Endothelial cell of umbilical vein (primary cell): ENCODE measurements around the gene HMGB3. TPM values are rescaled to one million over a fixed set of nuclear protein-coding genes. Genes with fewer than 3 reads are reported as not detected.

Experiments used
- BruUV-seq: library from RNA; stranded (reverse); fragments of 400-500 nt; replicated peaks from 2 replicates; lab custom pipeline; 2021; lab: Mats Ljungman, UMichigan
- CTCF ChIA-PET: fragments of 300-600, 350-600 bp; sonication (Branson Sonifier 250); formaldehyde crosslinking; loops from one replicate; lab custom pipeline; 2021; ENCODE audit warnings: antibody characterized with exemption, inconsistent platforms; lab: Charles Lee
- POLR2A ChIA-PET: fragments of 300-600, 350-600 bp; sonication (Branson Sonifier 250); formaldehyde crosslinking; loops from one replicate; lab custom pipeline; 2021; ENCODE audit warnings: antibody characterized with exemption, inconsistent platforms; lab: Charles Lee
- DNase-seq: peaks from one replicate; pipeline ENCODE4 v3.0.0-alpha.2; 2011; ENCODE audit warnings: low read depth, low spot score
- FAIRE-seq: peaks from 2 replicates; lab custom pipeline; 2011; peaks lifted over from hg19 to GRCh38; lab: Jason Lieb, UNC
- H2AFZ ChIP-seq: 2 replicates; pipeline ENCODE4 v1.6.0; 2012; ENCODE audit warnings: low read depth, low read length, control low read depth, inconsistent platforms
- H3K27ac ChIP-seq: 2 replicates; pipeline ENCODE4 v1.5.1; 2011; ENCODE audit warnings: low read depth, mild to moderate bottlenecking, control low read depth, low read length, moderate library complexity; ENCODE audit not compliant: insufficient read depth
- H3K27me3 ChIP-seq, 2 experiments: 2 replicates each; pipeline versions ENCODE4 v1.6.0 to v1.6.1; 2011; ENCODE audit warnings: low read length in 2 of 2, mixed read lengths in 1 of 2; ENCODE audit not compliant: control insufficient read depth in 2 of 2, insufficient read depth in 2 of 2
- H3K36me3 ChIP-seq, 2 experiments: 2 replicates in 1 of 2; 3 replicates in 1 of 2; pipeline ENCODE4 v1.5.1; 2011; ENCODE audit warnings: low read length in 2 of 2, mild to moderate bottlenecking in 1 of 2, moderate library complexity in 1 of 2; ENCODE audit not compliant: control insufficient read depth in 2 of 2, insufficient read depth in 2 of 2; ENCODE audit errors: extremely low read depth in 1 of 2
- H3K4me1 ChIP-seq: 3 replicates; pipeline ENCODE4 v1.5.1; 2011; ENCODE audit warnings: mild to moderate bottlenecking, low read length; ENCODE audit not compliant: control insufficient read depth, insufficient read depth; ENCODE audit errors: extremely low read depth
- H3K4me2 ChIP-seq: 2 replicates; pipeline ENCODE4 v1.6.1; 2011; ENCODE audit warnings: low read length, control low read depth, mixed read lengths; ENCODE audit not compliant: insufficient read depth
- H3K4me3 ChIP-seq, 3 experiments: fragments of 200-600 bp in 1 of 3; sonication (generic), shearing (Covaris generic) in 1 of 3; replicated peaks in 1 of 3; 2 replicates each; pipeline ENCODE4 v1.5.1; 2011 to 2016; ENCODE audit warnings: control low read depth in 3 of 3, low read length in 3 of 3, mild to moderate bottlenecking in 2 of 3, inconsistent platforms in 1 of 3, low read depth in 1 of 3, moderate library complexity in 1 of 3; ENCODE audit not compliant: insufficient read depth in 1 of 3
- H3K79me2 ChIP-seq: 2 replicates; pipeline ENCODE4 v1.6.0; 2012; ENCODE audit warnings: low read length, inconsistent platforms; ENCODE audit not compliant: control insufficient read depth, insufficient read depth
- H3K9ac ChIP-seq: replicated peaks from 2 replicates; pipeline ENCODE3; 2011; ENCODE audit warnings: low read length, control low read depth; ENCODE audit not compliant: insufficient read depth; ENCODE audit errors: extremely low read depth
- H3K9me1 ChIP-seq: replicated peaks from 3 replicates; pipeline ENCODE4 v1.6.0; 2011; ENCODE audit warnings: mild to moderate bottlenecking, low read length; ENCODE audit not compliant: control insufficient read depth, insufficient read depth; ENCODE audit errors: extremely low read depth
- H3K9me3 ChIP-seq: replicated peaks from 2 replicates; pipeline ENCODE4 v1.5.1; 2012; ENCODE audit warnings: low read length, inconsistent platforms; ENCODE audit not compliant: control insufficient read depth, insufficient read depth
- H4K20me1 ChIP-seq: replicated peaks from 2 replicates; pipeline ENCODE3; 2011; ENCODE audit warnings: mild to moderate bottlenecking, low read length; ENCODE audit not compliant: control insufficient read depth, insufficient read depth; ENCODE audit errors: extremely low read depth
- EZH2 ChIP-seq: IDR thresholded peaks from 2 replicates; pipeline ENCODE4 v1.6.1; 2012; ENCODE audit warnings: borderline replicate concordance, low read depth, mild to moderate bottlenecking, moderate library complexity, low read length, inconsistent platforms; ENCODE audit not compliant: severe bottlenecking
- FOS ChIP-seq: IDR thresholded peaks from 2 replicates; pipeline ENCODE4 v1.6.1; 2011; ENCODE audit warnings: mild to moderate bottlenecking, low read length, moderate library complexity, borderline replicate concordance; ENCODE audit not compliant: insufficient read depth
- GATA2 ChIP-seq: IDR thresholded peaks from 2 replicates; pipeline ENCODE4 v1.7.0; 2011; ENCODE audit warnings: low read depth, mild to moderate bottlenecking, moderate library complexity, mixed read lengths, low read length; ENCODE audit not compliant: insufficient read length, insufficient read depth
- JUN ChIP-seq: IDR thresholded peaks from 2 replicates; pipeline ENCODE4 v1.6.1; 2011; ENCODE audit warnings: borderline replicate concordance, low read depth; ENCODE audit not compliant: insufficient read length, insufficient read depth
- MYC ChIP-seq: IDR thresholded peaks from one replicate; pipeline ENCODE4 v1.6.1; 2011; ENCODE audit warnings: mild to moderate bottlenecking, low read depth, low read length
- POLR2A ChIP-seq: IDR thresholded peaks from 2 replicates; pipeline ENCODE4 v1.6.1; 2012; ENCODE audit warnings: low read depth, mild to moderate bottlenecking, control low read depth, low read length
- POLR2AphosphoS5 ChIP-seq: IDR thresholded peaks from 2 replicates; pipeline ENCODE4 v1.6.1; 2012; ENCODE audit warnings: low read depth, mild to moderate bottlenecking, control low read depth, low read length, moderate library complexity; ENCODE audit not compliant: insufficient read depth
- dilution Hi-C: fragments of 300-500 bp; cut with MboI; formaldehyde crosslinking; loops from one replicate; pipeline ENCODE4 v1.15.0; 2019; ENCODE audit warnings: low sequenced_read_pairs; ENCODE audit not compliant: extremely low pct_ligation_motif_present
- intact Hi-C: fragments of 100-400 bp; cut with micrococcal nuclease; formaldehyde crosslinking; loops from one replicate; pipeline ENCODE4 v1.10.0; 2022
- polyA plus RNA-seq, 4 experiments: library from polyadenylated mRNA; depleted of rRNA in 3 of 4; stranded (reverse) in 3 of 4; unstranded in 1 of 4; fragments of >200 nt; gene quantifications; 2 replicates each; pipeline versions ENCODE4 v1.2.1 to v1.2.3, GENCODE V29; 2011 to 2012; ENCODE audit warnings: missing spikeins in 1 of 4
- total RNA-seq: library from RNA; stranded (reverse); gene quantifications from 2 replicates; pipeline ENCODE4 v1.2.3, GENCODE V29; 2021
- TF ChIP-seq, protein P1 (sequence below): IDR thresholded peaks from 2 replicates; pipeline ENCODE4 v1.6.1; 2011; ENCODE audit not compliant: insufficient read depth, insufficient read length
- TF ChIP-seq, protein P2 (sequence below), 2 donors: IDR thresholded peaks; 1 replicate in 1 of 2; 2 replicates in 1 of 2; pipeline ENCODE4 v1.5.1; 2011; ENCODE audit warnings: low read length in 2 of 2, mild to moderate bottlenecking in 2 of 2, moderate library complexity in 2 of 2, control low read depth in 1 of 2, inconsistent platforms in 1 of 2, low read depth in 1 of 2; ENCODE audit not compliant: insufficient read depth in 1 of 2; ENCODE audit errors: extremely low read depth in 1 of 2

Gene HMGB3
- total and polyA plus RNA-seq, 2 donors (not counting 3 experiments of a cell fraction or from before 2014, with no cell fraction given) = 13.7 to 124 TPM

DNA sequence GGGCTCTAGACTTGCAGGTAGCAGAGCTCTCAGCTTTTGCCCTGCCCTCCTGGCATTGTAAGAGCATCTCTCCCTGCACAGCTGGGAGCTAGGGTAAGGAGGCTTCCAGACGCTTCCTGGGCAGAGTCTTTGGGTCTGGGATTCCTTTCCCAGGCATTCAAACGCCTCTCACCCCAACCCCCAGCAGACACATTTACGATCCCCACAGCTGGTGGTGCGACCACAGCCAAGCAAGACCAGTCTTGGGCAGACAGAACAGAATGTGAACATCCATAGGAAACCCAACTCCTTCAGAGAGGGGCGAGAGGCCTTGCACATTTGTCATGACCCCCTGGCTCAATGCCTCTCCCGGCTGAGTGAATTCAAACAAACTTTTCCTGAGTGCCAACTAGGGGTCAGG is 46.6 kb upstream of the HMGB3 start:
- Histone ChIP-seq H3K36me3 (no peaks in the 10 kb centered on the region), H3K4me2 (no peak overlapping the region), H2AFZ (no peak overlapping the region), H3K79me2 (no peaks in the 10 kb centered on the region), H4K20me1 (no peaks in the 10 kb centered on the region), H3K27ac (no peak overlapping the region), H3K4me3 (no peak overlapping the region), H3K9ac (no peak overlapping the region), H3K9me3 (no peaks in the 10 kb centered on the region), H3K4me1 (no peaks in the 10 kb centered on the region), H3K27me3 (no peaks in the 10 kb centered on the region), H3K9me1 (no peaks in the 10 kb centered on the region)
- no TSS peak for BruUV-seq
- ChIA-PET CTCF (interaction anchor here (1.4 kb wide), 1 partner anchor 22 kb away, joined by 3 read pairs; no protein-coding TSS in a partner anchor), POLR2A (no interaction called here)
- no peak for TF ChIP-seq JUN
- TF ChIP-seq, protein P1, sequence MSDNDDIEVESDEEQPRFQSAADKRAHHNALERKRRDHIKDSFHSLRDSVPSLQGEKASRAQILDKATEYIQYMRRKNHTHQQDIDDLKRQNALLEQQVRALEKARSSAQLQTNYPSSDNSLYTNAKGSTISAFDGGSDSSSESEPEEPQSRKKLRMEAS = no peak
- TF ChIP-seq, protein P2, sequence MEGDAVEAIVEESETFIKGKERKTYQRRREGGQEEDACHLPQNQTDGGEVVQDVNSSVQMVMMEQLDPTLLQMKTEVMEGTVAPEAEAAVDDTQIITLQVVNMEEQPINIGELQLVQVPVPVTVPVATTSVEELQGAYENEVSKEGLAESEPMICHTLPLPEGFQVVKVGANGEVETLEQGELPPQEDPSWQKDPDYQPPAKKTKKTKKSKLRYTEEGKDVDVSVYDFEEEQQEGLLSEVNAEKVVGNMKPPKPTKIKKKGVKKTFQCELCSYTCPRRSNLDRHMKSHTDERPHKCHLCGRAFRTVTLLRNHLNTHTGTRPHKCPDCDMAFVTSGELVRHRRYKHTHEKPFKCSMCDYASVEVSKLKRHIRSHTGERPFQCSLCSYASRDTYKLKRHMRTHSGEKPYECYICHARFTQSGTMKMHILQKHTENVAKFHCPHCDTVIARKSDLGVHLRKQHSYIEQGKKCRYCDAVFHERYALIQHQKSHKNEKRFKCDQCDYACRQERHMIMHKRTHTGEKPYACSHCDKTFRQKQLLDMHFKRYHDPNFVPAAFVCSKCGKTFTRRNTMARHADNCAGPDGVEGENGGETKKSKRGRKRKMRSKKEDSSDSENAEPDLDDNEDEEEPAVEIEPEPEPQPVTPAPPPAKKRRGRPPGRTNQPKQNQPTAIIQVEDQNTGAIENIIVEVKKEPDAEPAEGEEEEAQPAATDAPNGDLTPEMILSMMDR (IDR thresholded peaks at IDR 0.05; ENCODE audit: extremely low read depth in 1 of 2, insufficient read depth in 1 of 2, low read depth in 1 of 2, low read length in 2 of 2) = no peak
- no peak for TF ChIP-seq GATA2
- no peak for TF ChIP-seq MYC
- no peak for TF ChIP-seq POLR2A
- no peak for TF ChIP-seq EZH2
- TF ChIP-seq FOS = no peak
- no peak for TF ChIP-seq POLR2AphosphoS5
- intact Hi-C loops = no loop called here
- FAIRE-seq (no peak), DNase-seq (no peak)
- dilution Hi-C loops = no loop called here
